GM21825 (cell line): ENCODE results near the gene CCDC28A.

Experiments
- ATAC-seq: cut with Tn5 transposase; IDR thresholded peaks from one replicate; pipeline ENCODE4 v1.9.1; 2021; ENCODE audit warnings: mild to moderate bottlenecking, moderate library complexity; ENCODE audit not compliant: unreplicated experiment

The CCDC28A gene

GRCh38 chr6:138795809-138796603 is 22.4 kb downstream of the CCDC28A start, which contains the start of gene ECT2L:
ECT2L (plus strand) TSS chr6:138796087; CDS start chr6:138813275, 17,188 bp downstream.
- no peak for ATAC-seq

- no peak for ATAC-seq
Measured at GRCh38 chr6:138796771-138797170, 23.2 kb downstream of the CCDC28A start.

- no peak for ATAC-seq
Measured at GRCh38 chr6:138797806-138798446, 24.4 kb downstream of the CCDC28A start.

GRCh38 chr6:138800377-138801150 is 27.0 kb downstream of the CCDC28A start:
- ATAC-seq, result no peak

GRCh38 chr6:138803331-138803730 is 29.8 kb downstream of the CCDC28A start:
- no peak for ATAC-seq

GRCh38 chr6:138803861-138804260 is 30.3 kb downstream of the CCDC28A start:
- no peak for ATAC-seq

GRCh38 chr6:138805016-138805765 is 31.6 kb downstream of the CCDC28A start:
- no peak for ATAC-seq

GRCh38 chr6:138806889-138807288 is 33.3 kb downstream of the CCDC28A start:
- no peak for ATAC-seq

GRCh38 chr6:138809677-138810076 is 36.1 kb downstream of the CCDC28A start:
- no peak for ATAC-seq

GRCh38 chr6:138811866-138812265 is 38.3 kb downstream of the CCDC28A start:
- no peak for ATAC-seq

- no peak for ATAC-seq
Measured at GRCh38 chr6:138814179-138814834, 40.7 kb downstream of the CCDC28A start.

- no peak for ATAC-seq
Measured at GRCh38 chr6:138815221-138815620, 41.7 kb downstream of the CCDC28A start.

- ATAC-seq, result peak; percentile 59
Measured at GRCh38 chr6:138815797-138816528, 42.4 kb downstream of the CCDC28A start.

- no peak for ATAC-seq
Measured at GRCh38 chr6:138817799-138818198, 44.2 kb downstream of the CCDC28A start.

GRCh38 chr6:138818496-138819194 is 45.1 kb downstream of the CCDC28A start:
- peak; percentile 74 for ATAC-seq

- ATAC-seq, result no peak
Measured at GRCh38 chr6:138821519-138821918, 48.0 kb downstream of the CCDC28A start.

- ATAC-seq, result no peak
Measured at GRCh38 chr6:138824482-138825144, 51.0 kb downstream of the CCDC28A start.

GRCh38 chr6:138830248-138830647 is 56.7 kb downstream of the CCDC28A start:
- no peak for ATAC-seq
